Tibial nerve (tissue), 4 donors: Measurements from ENCODE around the gene PPRC1.

ENCODE experiments used
- EP300 ChIP-seq, 2 donors: sonication (generic); formaldehyde crosslinking; IDR thresholded peaks; one replicate each; pipeline ENCODE4 v1.6.1; 2017; ENCODE audit warnings: antibody characterized with exemption in 2 of 2, mild to moderate bottlenecking in 1 of 2
- POLR2A ChIP-seq, 2 donors: fragments of 450-650 bp; IDR thresholded peaks; one replicate each; pipeline ENCODE4 v1.6.1; 2017; ENCODE audit warnings: antibody characterized with exemption in 2 of 2, mild to moderate bottlenecking in 2 of 2, moderate library complexity in 2 of 2
- TF ChIP-seq, protein P1 (sequence below), 5 experiments: fragments of 200-600 bp in 3 of 5; fragments of 450-650 bp in 2 of 5; sonication (generic) in 3 of 5; IDR thresholded peaks; one replicate each; pipeline ENCODE4 v1.5.1; 2016 to 2019; ENCODE audit warnings: antibody characterized with exemption in 5 of 5, mild to moderate bottlenecking in 3 of 5, moderate library complexity in 2 of 5

DNA sequence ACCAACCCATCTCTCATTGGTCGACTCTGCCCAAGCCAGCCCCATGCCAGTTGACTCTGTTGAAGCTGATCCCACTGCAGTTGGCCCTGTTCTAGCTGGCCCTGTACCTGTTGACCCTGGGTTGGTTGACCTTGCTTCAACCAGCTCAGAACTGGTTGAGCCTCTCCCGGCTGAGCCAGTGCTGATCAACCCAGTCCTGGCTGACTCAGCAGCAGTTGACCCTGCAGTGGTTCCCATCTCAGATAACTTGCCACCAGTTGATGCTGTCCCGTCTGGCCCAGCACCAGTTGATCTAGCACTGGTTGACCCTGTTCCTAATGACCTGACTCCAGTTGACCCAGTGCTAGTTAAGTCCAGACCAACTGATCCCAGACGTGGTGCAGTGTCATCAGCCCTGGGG lies 7.4 kb downstream of the PPRC1 start:
- TF ChIP-seq, protein P1, sequence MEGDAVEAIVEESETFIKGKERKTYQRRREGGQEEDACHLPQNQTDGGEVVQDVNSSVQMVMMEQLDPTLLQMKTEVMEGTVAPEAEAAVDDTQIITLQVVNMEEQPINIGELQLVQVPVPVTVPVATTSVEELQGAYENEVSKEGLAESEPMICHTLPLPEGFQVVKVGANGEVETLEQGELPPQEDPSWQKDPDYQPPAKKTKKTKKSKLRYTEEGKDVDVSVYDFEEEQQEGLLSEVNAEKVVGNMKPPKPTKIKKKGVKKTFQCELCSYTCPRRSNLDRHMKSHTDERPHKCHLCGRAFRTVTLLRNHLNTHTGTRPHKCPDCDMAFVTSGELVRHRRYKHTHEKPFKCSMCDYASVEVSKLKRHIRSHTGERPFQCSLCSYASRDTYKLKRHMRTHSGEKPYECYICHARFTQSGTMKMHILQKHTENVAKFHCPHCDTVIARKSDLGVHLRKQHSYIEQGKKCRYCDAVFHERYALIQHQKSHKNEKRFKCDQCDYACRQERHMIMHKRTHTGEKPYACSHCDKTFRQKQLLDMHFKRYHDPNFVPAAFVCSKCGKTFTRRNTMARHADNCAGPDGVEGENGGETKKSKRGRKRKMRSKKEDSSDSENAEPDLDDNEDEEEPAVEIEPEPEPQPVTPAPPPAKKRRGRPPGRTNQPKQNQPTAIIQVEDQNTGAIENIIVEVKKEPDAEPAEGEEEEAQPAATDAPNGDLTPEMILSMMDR (IDR thresholded peaks at IDR 0.05), result no peak
- TF ChIP-seq EP300 (IDR thresholded peaks at IDR 0.05) (no peak), POLR2A (IDR thresholded peaks at IDR 0.05) (no peak)
